WTC11 (cell line): ENCODE data around the gene NECTIN4.

ENCODE experiments used
- CTCF ChIP-seq: fragments of 200-600 bp; IDR thresholded peaks from 2 replicates; pipeline ENCODE4 v1.8.0; 2022; ENCODE audit warnings: antibody characterized with exemption
- ZNF263 ChIP-seq: sonication (generic); formaldehyde crosslinking; IDR thresholded peaks from 2 replicates; pipeline ENCODE4 v1.8.1; 2022; ENCODE audit warnings: low read depth, mild to moderate bottlenecking, moderate library complexity, missing genetic modification reagents
- ZNF416 ChIP-seq: fragments of 250-450 bp; sonication (Bioruptor Pico); IDR thresholded peaks from 2 replicates; pipeline ENCODE4 v1.9.0; 2021; ENCODE audit warnings: mild to moderate bottlenecking, inconsistent platforms
- TF ChIP-seq, protein P1 (sequence below): sonication (generic); formaldehyde crosslinking; IDR thresholded peaks from 2 replicates; pipeline ENCODE4 v1.8.0; 2023; ENCODE audit warnings: missing genetic modification reagents
- TF ChIP-seq, protein P2 (sequence below): sonication (generic); formaldehyde crosslinking; IDR thresholded peaks from 2 replicates; pipeline ENCODE4 v1.8.0; 2022; ENCODE audit warnings: missing genetic modification reagents
- TF ChIP-seq, protein P3 (sequence below): sonication (generic); formaldehyde crosslinking; IDR thresholded peaks from 2 replicates; pipeline ENCODE4 v1.8.1; 2023; ENCODE audit warnings: mild to moderate bottlenecking, missing genetic modification reagents, moderate library complexity

- TF ChIP-seq CTCF, result no peak
- TF ChIP-seq, protein P1, sequence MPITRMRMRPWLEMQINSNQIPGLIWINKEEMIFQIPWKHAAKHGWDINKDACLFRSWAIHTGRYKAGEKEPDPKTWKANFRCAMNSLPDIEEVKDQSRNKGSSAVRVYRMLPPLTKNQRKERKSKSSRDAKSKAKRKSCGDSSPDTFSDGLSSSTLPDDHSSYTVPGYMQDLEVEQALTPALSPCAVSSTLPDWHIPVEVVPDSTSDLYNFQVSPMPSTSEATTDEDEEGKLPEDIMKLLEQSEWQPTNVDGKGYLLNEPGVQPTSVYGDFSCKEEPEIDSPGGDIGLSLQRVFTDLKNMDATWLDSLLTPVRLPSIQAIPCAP (CRISPR knock-in tag), result no peak
- no peak for TF ChIP-seq ZNF416 (CRISPR knock-in tag)
- no peak for TF ChIP-seq ZNF263 (CRISPR knock-in tag)
- TF ChIP-seq, protein P2, sequence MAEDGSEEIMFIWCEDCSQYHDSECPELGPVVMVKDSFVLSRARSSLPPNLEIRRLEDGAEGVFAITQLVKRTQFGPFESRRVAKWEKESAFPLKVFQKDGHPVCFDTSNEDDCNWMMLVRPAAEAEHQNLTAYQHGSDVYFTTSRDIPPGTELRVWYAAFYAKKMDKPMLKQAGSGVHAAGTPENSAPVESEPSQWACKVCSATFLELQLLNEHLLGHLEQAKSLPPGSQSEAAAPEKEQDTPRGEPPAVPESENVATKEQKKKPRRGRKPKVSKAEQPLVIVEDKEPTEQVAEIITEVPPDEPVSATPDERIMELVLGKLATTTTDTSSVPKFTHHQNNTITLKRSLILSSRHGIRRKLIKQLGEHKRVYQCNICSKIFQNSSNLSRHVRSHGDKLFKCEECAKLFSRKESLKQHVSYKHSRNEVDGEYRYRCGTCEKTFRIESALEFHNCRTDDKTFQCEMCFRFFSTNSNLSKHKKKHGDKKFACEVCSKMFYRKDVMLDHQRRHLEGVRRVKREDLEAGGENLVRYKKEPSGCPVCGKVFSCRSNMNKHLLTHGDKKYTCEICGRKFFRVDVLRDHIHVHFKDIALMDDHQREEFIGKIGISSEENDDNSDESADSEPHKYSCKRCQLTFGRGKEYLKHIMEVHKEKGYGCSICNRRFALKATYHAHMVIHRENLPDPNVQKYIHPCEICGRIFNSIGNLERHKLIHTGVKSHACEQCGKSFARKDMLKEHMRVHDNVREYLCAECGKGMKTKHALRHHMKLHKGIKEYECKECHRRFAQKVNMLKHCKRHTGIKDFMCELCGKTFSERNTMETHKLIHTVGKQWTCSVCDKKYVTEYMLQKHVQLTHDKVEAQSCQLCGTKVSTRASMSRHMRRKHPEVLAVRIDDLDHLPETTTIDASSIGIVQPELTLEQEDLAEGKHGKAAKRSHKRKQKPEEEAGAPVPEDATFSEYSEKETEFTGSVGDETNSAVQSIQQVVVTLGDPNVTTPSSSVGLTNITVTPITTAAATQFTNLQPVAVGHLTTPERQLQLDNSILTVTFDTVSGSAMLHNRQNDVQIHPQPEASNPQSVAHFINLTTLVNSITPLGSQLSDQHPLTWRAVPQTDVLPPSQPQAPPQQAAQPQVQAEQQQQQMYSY (CRISPR knock-in tag), result no peak
- TF ChIP-seq, protein P3, sequence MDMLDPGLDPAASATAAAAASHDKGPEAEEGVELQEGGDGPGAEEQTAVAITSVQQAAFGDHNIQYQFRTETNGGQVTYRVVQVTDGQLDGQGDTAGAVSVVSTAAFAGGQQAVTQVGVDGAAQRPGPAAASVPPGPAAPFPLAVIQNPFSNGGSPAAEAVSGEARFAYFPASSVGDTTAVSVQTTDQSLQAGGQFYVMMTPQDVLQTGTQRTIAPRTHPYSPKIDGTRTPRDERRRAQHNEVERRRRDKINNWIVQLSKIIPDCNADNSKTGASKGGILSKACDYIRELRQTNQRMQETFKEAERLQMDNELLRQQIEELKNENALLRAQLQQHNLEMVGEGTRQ (CRISPR knock-in tag), result 0 out of 2 replicates have a peak, but pooled peaks have one; percentile 8
These were observed 9.1 kb upstream of the NECTIN4 start, which contains the start of gene KLHDC9 for GRCh38 chr1:161098210-161099068.
